Kasumi-1 (cell line): Measurements from ENCODE around the gene ZNF157.

ENCODE experiments used
- DNase-seq, 2 experiments: peaks; one replicate each; lab custom pipeline; 2025; lab: John Stamatoyannopoulos, UW

Gene ZNF157

DNA sequence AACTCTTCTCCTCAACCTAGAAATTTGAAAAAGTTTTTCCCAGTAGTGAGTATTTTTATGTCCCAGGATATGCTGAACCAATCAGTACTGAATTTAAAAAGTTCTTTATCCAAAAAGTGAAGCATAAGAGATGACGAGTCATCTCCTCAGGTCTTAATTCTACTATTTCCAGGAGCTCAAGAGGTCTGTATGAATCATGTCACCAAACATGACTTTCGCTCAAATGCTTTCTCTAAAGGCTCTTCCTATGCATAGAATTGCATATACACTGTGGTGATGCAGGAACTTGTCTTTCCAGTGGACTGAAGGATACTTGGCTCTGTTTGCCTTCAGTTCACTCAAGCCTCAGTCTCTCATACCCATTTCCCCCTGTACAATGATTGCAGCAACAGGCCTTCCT, 76.6 kb downstream of the ZNF157 start:
- DNase-seq, result no peak

DNA sequence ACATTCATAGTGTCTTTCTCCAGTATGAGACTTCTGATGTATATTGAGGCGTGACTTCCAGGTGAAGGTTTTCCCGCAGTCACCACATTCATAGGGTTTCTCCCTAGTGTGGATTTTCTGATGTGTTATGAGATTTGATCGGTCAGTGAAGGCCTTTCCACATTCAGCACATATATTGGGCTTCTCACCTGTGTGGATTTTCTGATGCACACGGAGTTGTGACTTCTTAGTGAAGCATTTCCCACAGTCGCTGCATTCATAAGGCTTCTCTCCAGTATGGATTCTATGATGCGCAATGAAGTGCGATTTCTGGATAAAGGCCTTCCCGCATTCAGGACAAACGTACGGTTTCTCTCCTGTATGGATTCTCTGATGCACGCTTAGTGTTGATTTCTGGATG, 77.2 kb downstream of the ZNF157 start:
- DNase-seq, result no peak

DNA sequence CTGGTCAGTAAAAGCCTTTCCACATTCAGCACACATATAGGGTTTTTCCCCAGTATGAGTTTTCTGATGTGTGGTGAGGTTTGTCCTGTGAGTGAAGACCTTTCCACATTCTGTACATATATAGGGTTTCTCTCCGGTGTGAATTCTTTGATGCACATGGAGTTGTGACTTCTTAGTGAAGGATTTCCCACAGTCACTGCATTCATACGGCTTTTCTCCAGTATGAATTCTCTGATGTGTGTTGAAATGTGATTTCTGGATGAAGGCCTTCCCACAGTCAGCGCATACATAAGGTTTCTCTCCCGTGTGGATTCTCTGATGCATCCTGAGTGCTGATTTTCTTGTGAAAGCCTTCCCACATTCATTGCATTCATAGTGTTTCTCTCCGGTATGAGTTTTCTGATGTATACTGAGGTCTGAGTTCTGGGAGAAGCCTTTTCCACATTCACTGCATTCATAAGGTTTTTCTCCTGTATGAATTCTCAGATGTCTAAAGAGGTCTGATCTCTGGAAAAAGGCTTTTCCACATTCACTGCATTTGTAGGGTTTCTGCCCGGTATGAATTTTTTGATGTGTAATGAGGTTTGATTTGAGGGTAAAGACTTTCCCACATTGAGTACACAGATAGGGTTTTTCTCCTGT, 77.9 kb downstream of the ZNF157 start:
- DNase-seq, result no peak

DNA sequence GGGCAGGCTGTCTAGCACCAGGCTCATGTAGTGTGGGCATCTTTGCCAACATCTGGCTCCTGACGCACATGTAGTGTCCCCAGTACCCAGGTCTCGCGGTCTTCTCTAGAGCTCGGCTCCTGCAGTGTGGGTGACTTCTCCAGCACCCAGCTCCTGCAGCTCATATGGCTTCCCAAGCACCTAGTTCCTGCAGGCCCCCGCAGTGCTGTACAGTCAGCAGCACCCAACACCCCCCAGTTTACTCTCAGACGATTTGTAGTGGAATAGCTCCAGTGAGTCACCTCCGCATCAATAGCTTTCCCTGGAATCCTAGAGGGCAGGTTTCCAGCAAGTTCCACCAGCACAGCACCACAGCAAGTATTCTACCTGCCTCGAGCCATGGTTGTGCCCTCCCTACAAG, 81.7 kb downstream of the ZNF157 start:
- DNase-seq, result no peak

DNA sequence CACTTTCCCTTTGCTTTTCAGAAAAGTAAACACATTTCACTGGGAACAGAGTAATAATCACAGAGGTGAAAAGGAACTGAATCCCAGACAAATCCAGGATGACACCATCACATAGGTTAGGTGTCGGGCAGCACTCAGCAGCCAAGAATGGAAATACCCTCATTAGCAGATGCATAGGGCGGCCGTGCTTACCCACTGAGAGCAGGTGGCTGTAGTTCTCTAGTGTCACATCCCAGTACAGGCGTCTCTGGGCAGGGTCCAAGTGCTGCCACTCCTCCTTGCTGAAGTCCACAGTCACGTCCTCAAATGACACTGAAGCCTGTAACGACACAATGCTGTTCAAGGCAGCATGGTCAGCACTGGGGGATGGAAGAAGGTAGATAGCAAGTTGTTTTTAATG, 85.7 kb downstream of the ZNF157 start:
- no peak for DNase-seq

DNA sequence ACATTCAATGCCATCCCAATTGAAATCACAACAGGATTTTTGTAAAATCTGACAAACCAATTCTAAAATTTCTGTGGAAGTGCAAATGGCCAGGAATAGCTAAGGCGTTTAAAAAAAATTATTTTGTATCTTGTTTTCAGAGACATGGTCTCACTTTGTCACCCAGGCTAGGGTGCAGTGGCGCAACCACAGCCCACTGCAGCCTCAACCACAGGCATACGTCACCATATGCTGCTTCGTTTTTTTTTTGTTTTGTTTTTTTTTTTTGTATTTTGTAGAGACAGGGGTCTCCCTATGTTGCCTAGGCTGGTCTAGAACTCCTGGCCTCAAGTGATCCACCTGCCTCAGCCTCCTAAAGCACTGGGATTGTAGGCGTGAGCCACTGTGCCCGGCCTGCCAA, 88.2 kb downstream of the ZNF157 start:
- no peak for DNase-seq

DNA sequence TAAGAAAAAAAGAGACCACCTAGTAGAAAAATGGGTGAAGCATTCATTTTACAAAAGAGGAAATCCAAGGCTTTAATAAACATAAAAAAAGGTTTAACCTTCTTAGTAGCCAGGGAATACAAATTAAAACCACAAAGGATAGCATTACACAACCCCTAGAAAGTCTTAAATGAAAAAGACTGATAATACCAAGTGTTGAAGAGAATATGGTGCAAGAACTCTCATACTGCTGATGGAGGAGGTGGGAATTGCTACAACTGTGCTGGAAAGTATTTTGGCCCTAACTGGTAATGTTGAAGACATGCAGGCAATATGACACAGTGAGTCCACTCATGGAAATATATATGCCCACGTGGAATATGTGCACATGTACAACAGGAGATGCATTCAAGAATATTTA, 90.2 kb downstream of the ZNF157 start:
- no peak for DNase-seq
